OCI-LY1 (cell line): Measurements from ENCODE around the gene ZNF43.
"Not testable (repeated sequence)": the region's sequence is repeated elsewhere in the genome, so short reads cannot be mapped to it uniquely, and the experiment has no call there.

ENCODE experiments used
- H2AFZ ChIP-seq: fragments of 200-600 bp; sonication (generic), shearing (Covaris generic); 2 replicates; pipeline ENCODE4 v1.6.0; 2014; ENCODE audit warnings: antibody characterized with exemption, mild to moderate bottlenecking, low read length
- H3F3A ChIP-seq: fragments of 200-600 bp; sonication (generic), shearing (Covaris generic); 2 replicates; pipeline ENCODE4 v1.6.0; 2014; ENCODE audit warnings: mild to moderate bottlenecking, antibody characterized with exemption, low read length, moderate library complexity; ENCODE audit not compliant: insufficient read depth
- H3K27ac ChIP-seq: fragments of 200-600 bp; sonication (generic); 2 replicates; pipeline ENCODE4 v1.5.1; 2014; ENCODE audit warnings: low read length, mixed run types, mild to moderate bottlenecking, low read depth; ENCODE audit not compliant: poor library complexity, severe bottlenecking
- H3K27me3 ChIP-seq: fragments of 200-600 bp; sonication (generic); 2 replicates; pipeline ENCODE4 v1.6.0; 2014; ENCODE audit warnings: antibody characterized with exemption, mild to moderate bottlenecking, low read length, moderate library complexity; ENCODE audit not compliant: insufficient read depth
- H3K36me3 ChIP-seq: fragments of 200-600 bp; sonication (generic); 2 replicates; pipeline ENCODE4 v1.6.1; 2014; ENCODE audit warnings: mild to moderate bottlenecking, antibody characterized with exemption, low read length, moderate library complexity, mixed read lengths; ENCODE audit not compliant: insufficient read depth
- H3K4me1 ChIP-seq: fragments of 200-600 bp; sonication (generic); 2 replicates; pipeline ENCODE4 v1.5.1; 2014; ENCODE audit warnings: mild to moderate bottlenecking, low read length, moderate library complexity; ENCODE audit not compliant: insufficient read depth, severe bottlenecking
- H3K4me2 ChIP-seq: fragments of 200-600 bp; sonication (generic), shearing (Covaris generic); 2 replicates; pipeline ENCODE4 v1.6.1; 2014; ENCODE audit warnings: low read length
- H3K4me3 ChIP-seq: fragments of 200-600 bp; sonication (generic); 2 replicates; pipeline ENCODE4 v1.5.1; 2014; ENCODE audit warnings: low read length, low read depth, mild to moderate bottlenecking, mixed read lengths; ENCODE audit not compliant: poor library complexity, severe bottlenecking
- H3K79me2 ChIP-seq: fragments of 200-600 bp; shearing (Covaris generic); 2 replicates; pipeline ENCODE4 v1.6.1; 2016; ENCODE audit warnings: mixed run types, low read length, mixed read lengths; ENCODE audit not compliant: insufficient read depth
- H3K9ac ChIP-seq: fragments of 200-600 bp; sonication (generic), shearing (Covaris generic); 2 replicates; pipeline ENCODE4 v1.6.1; 2014; ENCODE audit warnings: mild to moderate bottlenecking, low read length, mixed read lengths
- H3K9me2 ChIP-seq: fragments of 200-600 bp; sonication (generic), shearing (Covaris generic); 2 replicates; pipeline ENCODE4 v1.6.1; 2014; ENCODE audit warnings: low read depth, mild to moderate bottlenecking, low read length, mixed read lengths
- H3K9me3 ChIP-seq: fragments of 200-600 bp; shearing (Covaris generic); 2 replicates; pipeline ENCODE4 v1.6.1; 2014; ENCODE audit warnings: low read length, mixed read lengths
- H4K20me1 ChIP-seq: fragments of 200-600 bp; sonication (generic), shearing (Covaris generic); 2 replicates; pipeline ENCODE4 v1.6.0; 2016; ENCODE audit warnings: mild to moderate bottlenecking, low read length; ENCODE audit not compliant: insufficient read depth
- EZH2 ChIP-seq: fragments of 200-600 bp; sonication (generic), shearing (Covaris generic); IDR thresholded peaks from 2 replicates; pipeline ENCODE4 v1.8.0; 2017; ENCODE audit warnings: borderline replicate concordance, mixed run types, mild to moderate bottlenecking, antibody characterized with exemption, low read length, moderate library complexity, mixed read lengths
- TF ChIP-seq, protein P1 (sequence below): fragments of 200-600 bp; sonication (generic), shearing (Covaris generic); IDR thresholded peaks from 2 replicates; pipeline ENCODE4 v1.5.1; 2017; ENCODE audit warnings: mild to moderate bottlenecking, antibody characterized with exemption, low read length, moderate library complexity, mixed read lengths

ZNF43 gene

GRCh38 chr19:21758296-21758695 lies 77.7 kb downstream of the ZNF43 start:
- Histone ChIP-seq H3K27me3 (no peaks in the 10 kb centered on the region), H3K36me3 (peaks cover 98% of the 10 kb centered on the region)

DNA sequence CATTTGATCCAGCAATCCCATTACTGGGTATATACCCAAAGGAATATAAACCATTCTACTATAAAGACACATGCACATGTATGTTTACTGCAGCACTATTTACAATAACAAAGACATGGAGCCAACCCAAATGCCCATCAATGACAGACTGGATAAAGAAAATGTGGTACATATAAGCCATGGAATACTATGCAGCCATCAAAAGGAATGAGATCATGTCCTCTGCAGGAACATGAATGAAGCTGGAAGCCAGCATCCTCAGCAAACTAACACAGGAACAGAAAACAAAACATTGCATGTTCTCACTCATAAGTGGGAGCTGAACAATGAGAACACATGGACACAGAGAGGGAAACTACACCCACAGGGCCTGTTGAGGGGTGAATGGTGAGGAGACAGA lies 80.4 kb downstream of the ZNF43 start:
- H4K20me1 ChIP-seq, H3K79me2 ChIP-seq, H3K9me2 ChIP-seq, H3K27me3 ChIP-seq, H3K27ac ChIP-seq, H3K4me1 ChIP-seq, H3K9ac ChIP-seq, H2AFZ ChIP-seq, H3K4me3 ChIP-seq, H3F3A ChIP-seq, H3K4me2 ChIP-seq: not testable (repeated sequence)
- Histone ChIP-seq H3K36me3 (peaks cover 98% of the 10 kb centered on the region), H3K9me3 (peaks cover 21% of the 10 kb centered on the region)

More at GRCh38 chr19:21758296-21758695, 77.7 kb downstream of the ZNF43 start:
- no peaks in the 10 kb centered on the region for H3K9me2 ChIP-seq
- peaks cover 33% of the 10 kb centered on the region for H3K9me3 ChIP-seq
- H4K20me1 ChIP-seq = no peaks in the 10 kb centered on the region
- H2AFZ ChIP-seq = no peak overlapping the region
- TF ChIP-seq EZH2 = no peak
- TF ChIP-seq, protein P1, sequence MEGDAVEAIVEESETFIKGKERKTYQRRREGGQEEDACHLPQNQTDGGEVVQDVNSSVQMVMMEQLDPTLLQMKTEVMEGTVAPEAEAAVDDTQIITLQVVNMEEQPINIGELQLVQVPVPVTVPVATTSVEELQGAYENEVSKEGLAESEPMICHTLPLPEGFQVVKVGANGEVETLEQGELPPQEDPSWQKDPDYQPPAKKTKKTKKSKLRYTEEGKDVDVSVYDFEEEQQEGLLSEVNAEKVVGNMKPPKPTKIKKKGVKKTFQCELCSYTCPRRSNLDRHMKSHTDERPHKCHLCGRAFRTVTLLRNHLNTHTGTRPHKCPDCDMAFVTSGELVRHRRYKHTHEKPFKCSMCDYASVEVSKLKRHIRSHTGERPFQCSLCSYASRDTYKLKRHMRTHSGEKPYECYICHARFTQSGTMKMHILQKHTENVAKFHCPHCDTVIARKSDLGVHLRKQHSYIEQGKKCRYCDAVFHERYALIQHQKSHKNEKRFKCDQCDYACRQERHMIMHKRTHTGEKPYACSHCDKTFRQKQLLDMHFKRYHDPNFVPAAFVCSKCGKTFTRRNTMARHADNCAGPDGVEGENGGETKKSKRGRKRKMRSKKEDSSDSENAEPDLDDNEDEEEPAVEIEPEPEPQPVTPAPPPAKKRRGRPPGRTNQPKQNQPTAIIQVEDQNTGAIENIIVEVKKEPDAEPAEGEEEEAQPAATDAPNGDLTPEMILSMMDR = no peak
- H3K4me2 ChIP-seq = no peak overlapping the region
- no peak overlapping the region for H3K9ac ChIP-seq
- no peaks in the 10 kb centered on the region for H3K4me1 ChIP-seq
- H3K79me2 ChIP-seq = 0 out of 2 replicates have a peak, but pooled peaks cover 5% of the 10 kb centered on the region
- H3K27ac ChIP-seq = no peak overlapping the region
- no peaks in the 10 kb centered on the region for H3F3A ChIP-seq
- H3K4me3 ChIP-seq = no peak overlapping the region
